Transverse colon (tissue), 4 donors: ENCODE data around the gene CNTFR. TPM values are rescaled to one million over a fixed set of nuclear protein-coding genes. Genes with fewer than 3 reads are reported as not detected.

Experiments
- DNase-seq: peaks from one replicate; pipeline ENCODE4 v3.0.0-alpha.2; 2019
- H3K27ac ChIP-seq, 4 donors: fragments of 200-600 bp; sonication (generic); 2 replicates each; pipeline ENCODE4 v1.5.1; 2016 to 2018; ENCODE audit warnings: inconsistent platforms in 4 of 4
- H3K27me3 ChIP-seq: fragments of 200-600 bp; sonication (generic); 2 replicates; pipeline ENCODE4 v1.5.1; 2017; ENCODE audit warnings: inconsistent platforms
- H3K36me3 ChIP-seq, 4 donors: fragments of 200-600 bp; sonication (generic); 2 replicates each; pipeline ENCODE4 v1.5.1; 2017 to 2019; ENCODE audit warnings: inconsistent platforms in 4 of 4
- H3K4me1 ChIP-seq, 4 donors: fragments of 200-600 bp; sonication (generic); 2 replicates each; pipeline ENCODE4 v1.5.1; 2017 to 2020; ENCODE audit warnings: inconsistent platforms in 4 of 4
- H3K4me3 ChIP-seq, 4 donors: fragments of 200-600 bp; sonication (generic); 1 replicate in 1 of 4; 2 replicates in 3 of 4; pipeline versions ENCODE4 v1.5.1 to v1.6.1; 2017 to 2019; ENCODE audit warnings: inconsistent platforms in 4 of 4
- H3K9me3 ChIP-seq, 2 donors: fragments of 200-600 bp; sonication (generic); 2 replicates each; pipeline ENCODE4 v1.5.1; 2017 to 2019; ENCODE audit warnings: inconsistent platforms in 2 of 2
- CTCF ChIP-seq, 5 experiments: fragments of 200-600 bp in 3 of 5; fragments of 450-650 bp in 2 of 5; sonication (generic) in 3 of 5; IDR thresholded peaks; 1 replicate in 2 of 5; 2 replicates in 3 of 5; pipeline ENCODE4 v1.5.1; 2016 to 2017; ENCODE audit warnings: antibody characterized with exemption in 5 of 5, inconsistent platforms in 3 of 5, mild to moderate bottlenecking in 2 of 5, moderate library complexity in 1 of 5
- EP300 ChIP-seq: sonication (generic); formaldehyde crosslinking; IDR thresholded peaks from one replicate; pipeline ENCODE4 v1.6.1; 2017; ENCODE audit warnings: antibody characterized with exemption, low read depth
- POLR2A ChIP-seq: fragments of 450-650 bp; IDR thresholded peaks from one replicate; pipeline ENCODE4 v1.6.1; 2016; ENCODE audit warnings: antibody characterized with exemption, mild to moderate bottlenecking, moderate library complexity
- POLR2AphosphoS5 ChIP-seq, 3 donors: sonication (generic); formaldehyde crosslinking; IDR thresholded peaks; one replicate each; pipeline ENCODE4 v1.6.1; 2016; ENCODE audit warnings: antibody characterized with exemption in 3 of 3
- WGBS, 2 donors: methylation state at CpG; one replicate each; pipeline ENCODE4 v1.1.5; 2018; ENCODE audit warnings: low coverage in 1 of 2; 5-methylcytosine and 5-hydroxymethylcytosine counted together
- in situ Hi-C, 4 donors: fragments of 200-750 bp; cut with MboI; loops; one replicate each; pipeline versions ENCODE4 v1.15.0 to v1.15.1; 2017; ENCODE audit warnings: low sequenced_read_pairs in 3 of 4, low pct_ligation_motif_present in 1 of 4, low pct_unique_long_range_greater_than_20kb in 1 of 4
- intact Hi-C: fragments of 100-400 bp; cut with DNase I; formaldehyde crosslinking; loops from one replicate; pipeline ENCODE4 v1.15.1; 2023; ENCODE audit warnings: low total_unique reads
- total RNA-seq, 4 donors: library from RNA; depleted of rRNA; stranded (reverse); fragments of >200 nt; gene quantifications; one replicate each; pipeline ENCODE4 v1.1.0, GENCODE V29; 2016

The CNTFR gene
- total RNA-seq, 4 donors from 2014 or later, result 5.2 to 59.1 (median 6.8) TPM

DNA sequence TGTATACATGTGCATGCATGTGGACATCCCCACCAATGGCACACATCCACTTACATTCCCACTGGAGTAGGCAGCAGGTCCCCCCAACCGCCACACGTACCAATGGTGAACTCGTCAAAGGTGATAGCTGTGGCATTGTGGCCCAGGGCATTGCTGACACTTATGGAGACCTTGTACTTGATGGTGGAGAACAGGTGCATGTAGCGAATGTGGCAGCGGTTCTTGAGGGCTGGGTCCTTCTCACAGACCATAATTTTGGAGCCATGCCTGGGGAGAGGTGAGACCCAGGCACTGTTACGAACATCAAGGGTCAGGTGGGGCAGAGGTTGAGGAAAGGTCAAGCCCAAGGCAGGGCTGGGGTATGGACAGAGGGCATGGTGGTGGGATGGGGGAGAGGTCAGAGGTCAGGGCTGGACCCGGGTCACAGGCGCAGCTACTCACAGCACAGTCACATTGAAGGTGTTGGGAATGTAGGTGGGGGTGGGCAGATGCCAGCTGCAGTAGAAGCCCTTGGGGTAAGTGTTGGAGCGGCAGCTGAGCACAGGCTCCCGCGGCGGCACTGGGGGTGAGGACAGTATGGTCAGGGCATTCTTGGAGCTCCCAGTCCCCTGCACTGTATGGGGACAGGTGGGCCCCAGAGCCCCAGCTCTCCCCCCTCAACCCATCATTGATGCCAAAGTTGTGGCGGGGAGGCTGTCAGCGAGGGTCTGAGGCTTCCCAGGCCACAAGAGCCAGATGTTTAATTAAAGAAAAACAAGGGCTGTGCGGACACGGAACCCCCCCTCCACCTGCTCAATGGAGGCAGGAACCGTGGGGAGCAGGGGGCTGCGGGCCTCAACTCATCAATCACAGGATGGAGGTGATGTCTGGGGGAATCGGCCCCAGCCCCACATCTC, 31.9 kb downstream of the CNTFR start:
- WGBS, 2 donors, result 72 to 75% methylated on average over 2 to 18 of the region's 19 CpGs
- in situ Hi-C loops, result no loop called here
- no peaks in the 10 kb centered on the region for H3K36me3 ChIP-seq
- H3K9me3 ChIP-seq, result no peaks in the 10 kb centered on the region
- TF ChIP-seq EP300 (no peak), POLR2A (no peak), POLR2AphosphoS5 (IDR thresholded peaks at IDR 0.05) (no peak), CTCF (IDR thresholded peaks at IDR 0.05) (no peak)
- H3K27ac ChIP-seq, result no peak overlapping the region
- DNase-seq, result no peak
- peaks cover 18% of the 10 kb centered on the region for H3K27me3 ChIP-seq
- H3K4me1 ChIP-seq, result peaks cover 0 to 26% (median 19%) of the 10 kb centered on the region in 4 donors
- intact Hi-C loops, result no loop called here
- no peak overlapping the region for H3K4me3 ChIP-seq

- TF ChIP-seq POLR2A, result no peak
- no peak for TF ChIP-seq EP300
- no peak for TF ChIP-seq POLR2AphosphoS5 (IDR thresholded peaks at IDR 0.05)
- TF ChIP-seq CTCF (IDR thresholded peaks at IDR 0.05), result no peak
- Histone ChIP-seq H3K4me3 (no peak overlapping the region), H3K27ac (no peak overlapping the region), H3K27me3 (peaks cover 18% of the 10 kb centered on the region), H3K4me1 (peaks cover 0 to 26% (median 19%) of the 10 kb centered on the region in 4 donors), H3K36me3 (no peaks in the 10 kb centered on the region), H3K9me3 (no peaks in the 10 kb centered on the region)
- intact Hi-C loops (no loop called here), in situ Hi-C loops (no loop called here)
- no peak for DNase-seq
- 40 to 72% methylated on average over 1 to 6 of the region's 6 CpGs for WGBS, 2 donors
These were observed 32.6 kb downstream of the CNTFR start for GRCh38 chr9:34556949-34557348.

- H3K27ac ChIP-seq, result no peak overlapping the region
- H3K4me3 ChIP-seq, result no peak overlapping the region
- H3K27me3 ChIP-seq, result peaks cover 18% of the 10 kb centered on the region
- intact Hi-C loops (no loop called here), in situ Hi-C loops (no loop called here)
- TF ChIP-seq CTCF (IDR thresholded peaks at IDR 0.05) (no peak), EP300 (no peak), POLR2AphosphoS5 (IDR thresholded peaks at IDR 0.05) (no peak), POLR2A (no peak)
- no peaks in the 10 kb centered on the region for H3K36me3 ChIP-seq
- WGBS, 2 donors, result 89% methylated on average over 13 of the region's 13 CpGs; no CpG with 5 or more reads in 1 of the 2 donors
- peaks cover 0 to 19% (median 17%) of the 10 kb centered on the region in 4 donors for H3K4me1 ChIP-seq
- DNase-seq, result no peak
- H3K9me3 ChIP-seq, result no peaks in the 10 kb centered on the region
These were observed 33.5 kb downstream of the CNTFR start for GRCh38 chr9:34555936-34556525.

DNA sequence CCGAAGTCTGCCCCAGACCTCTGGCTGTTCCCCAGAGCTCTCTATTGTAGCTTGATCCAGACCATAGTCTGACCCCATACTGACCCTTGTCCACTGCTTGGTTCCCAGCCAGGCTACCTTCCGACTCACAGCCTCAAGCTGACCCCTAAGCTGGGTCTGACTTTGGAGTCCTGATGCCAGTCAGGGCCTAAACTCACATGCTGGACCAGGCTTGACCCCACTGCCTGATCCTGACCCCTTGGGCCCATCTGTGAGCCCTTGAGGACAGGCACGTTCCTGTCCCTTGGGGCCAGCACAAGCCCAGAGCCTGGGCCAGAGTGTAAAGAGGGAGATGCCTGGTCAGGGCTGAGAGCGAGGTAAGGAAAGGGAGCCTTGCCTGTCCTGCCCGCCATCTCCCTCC, 34.0 kb downstream of the CNTFR start:
- peaks cover 18% of the 10 kb centered on the region for H3K27me3 ChIP-seq
- H3K4me3 ChIP-seq, result no peak overlapping the region
- intact Hi-C loops (no loop called here), in situ Hi-C loops (no loop called here)
- no peaks in the 10 kb centered on the region for H3K36me3 ChIP-seq
- no peak for TF ChIP-seq POLR2AphosphoS5 (IDR thresholded peaks at IDR 0.05)
- TF ChIP-seq POLR2A, result no peak
- TF ChIP-seq CTCF (IDR thresholded peaks at IDR 0.05), result no peak
- TF ChIP-seq EP300, result no peak
- WGBS, 2 donors, result 69 to 100% methylated on average over 1 to 4 of the region's 5 CpGs
- H3K27ac ChIP-seq, result no peak overlapping the region
- no peak for DNase-seq
- H3K9me3 ChIP-seq, result no peaks in the 10 kb centered on the region
- peaks cover 0 to 14% (median 11%) of the 10 kb centered on the region in 4 donors for H3K4me1 ChIP-seq
